OCI-LY3 (cell line): ENCODE data around the gene PKNOX1.
"Not testable (repeated sequence)": the region's sequence is repeated elsewhere in the genome, so short reads cannot be mapped to it uniquely, and the experiment has no call there.

ENCODE experiments used
- H2AFZ ChIP-seq: fragments of 200-600, 300-600 bp; shearing (Covaris generic); 2 replicates; pipeline ENCODE4 v1.6.0; 2014; ENCODE audit warnings: antibody characterized with exemption, low read depth, low read length
- H3K27ac ChIP-seq: fragments of 200-600, 300-600 bp; sonication (generic); 2 replicates; pipeline ENCODE4 v1.5.1; 2014; ENCODE audit warnings: mild to moderate bottlenecking, low read length, moderate library complexity, mixed read lengths
- H3K27me3 ChIP-seq: fragments of 200-600, 300-600 bp; sonication (generic); 2 replicates; pipeline ENCODE4 v1.6.1; 2014; ENCODE audit warnings: low read depth, low read length, mixed read lengths
- H3K36me3 ChIP-seq: fragments of 200-600, 300-600 bp; sonication (generic); replicated peaks from 2 replicates; pipeline ENCODE3; 2014; ENCODE audit warnings: low read depth, low read length, mixed read lengths
- H3K4me1 ChIP-seq: fragments of 300-600, 200-600 bp; sonication (generic); 2 replicates; pipeline ENCODE4 v1.6.1; 2014; ENCODE audit warnings: low read length, mixed read lengths
- H3K4me2 ChIP-seq: fragments of 200-600, 300-600 bp; sonication (generic); 2 replicates; pipeline ENCODE4 v1.6.1; 2014; ENCODE audit warnings: low read length, mixed read lengths
- H3K4me3 ChIP-seq: fragments of 300-600, 200-600 bp; sonication (generic); 2 replicates; pipeline ENCODE4 v1.5.1; 2014; ENCODE audit warnings: antibody characterized with exemption, mild to moderate bottlenecking, low read length, moderate library complexity
- H3K79me2 ChIP-seq: fragments of 300-600, 200-600 bp; shearing (Covaris generic); 2 replicates; pipeline ENCODE4 v1.6.1; 2014; ENCODE audit warnings: mild to moderate bottlenecking, low read length, mixed read lengths
- H3K9ac ChIP-seq: fragments of 300-600, 200-600 bp; shearing (Covaris generic); 2 replicates; pipeline ENCODE4 v1.6.0; 2014; ENCODE audit warnings: mild to moderate bottlenecking, low read length, moderate library complexity
- H3K9me3 ChIP-seq: fragments of 200-600, 300-600 bp; shearing (Covaris generic); 2 replicates; pipeline ENCODE4 v1.6.1; 2014; ENCODE audit warnings: low read length, mixed read lengths; ENCODE audit not compliant: insufficient read depth
- H4K20me1 ChIP-seq: fragments of 200-600, 300-600 bp; sonication (generic); 2 replicates; pipeline ENCODE4 v1.6.1; 2016; ENCODE audit warnings: low read length, mixed read lengths; ENCODE audit not compliant: insufficient read depth
- EZH2phosphoT487 ChIP-seq: fragments of 200-600 bp; shearing (Covaris generic); IDR thresholded peaks from 2 replicates; pipeline ENCODE4 v1.6.1; 2018; ENCODE audit warnings: antibody characterized with exemption, mixed run types, low read depth
- TF ChIP-seq, protein P1 (sequence below): fragments of 200-600, 300-600 bp; sonication (generic); IDR thresholded peaks from 2 replicates; pipeline ENCODE4 v1.5.1; 2014; ENCODE audit warnings: antibody characterized with exemption, low read length, low read depth

The PKNOX1 gene

DNA sequence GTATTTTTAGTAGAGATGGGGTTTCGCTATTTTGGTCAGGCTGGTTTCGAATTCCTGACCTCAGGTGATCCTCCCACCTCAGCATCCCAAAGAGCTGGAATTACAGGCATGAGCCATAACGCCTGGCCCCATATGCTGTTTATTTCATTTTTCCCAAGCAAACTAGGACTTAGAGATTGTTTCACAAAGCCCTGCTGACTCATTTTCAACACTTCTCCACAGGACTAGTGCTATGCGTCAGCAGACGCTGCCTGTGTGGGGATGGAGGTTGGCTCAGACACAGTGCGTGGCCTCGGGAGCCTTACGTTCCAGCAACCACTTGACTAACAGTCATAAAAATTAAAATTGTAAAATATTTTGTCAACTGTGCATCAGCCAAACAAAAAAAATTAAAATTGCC is 22.7 kb downstream of the PKNOX1 start:
- Histone ChIP-seq H3K4me1 (no peaks in the 10 kb centered on the region), H2AFZ (no peak overlapping the region), H3K79me2 (no peaks in the 10 kb centered on the region), H3K27me3 (no peaks in the 10 kb centered on the region), H3K9ac (no peak overlapping the region), H3K36me3 (no peaks in the 10 kb centered on the region), H4K20me1 (no peaks in the 10 kb centered on the region), H3K4me2 (no peak overlapping the region), H3K9me3 (no peaks in the 10 kb centered on the region), H3K27ac (no peak overlapping the region), H3K4me3 (no peak overlapping the region)
- TF ChIP-seq EZH2phosphoT487: no peak
- TF ChIP-seq, protein P1, sequence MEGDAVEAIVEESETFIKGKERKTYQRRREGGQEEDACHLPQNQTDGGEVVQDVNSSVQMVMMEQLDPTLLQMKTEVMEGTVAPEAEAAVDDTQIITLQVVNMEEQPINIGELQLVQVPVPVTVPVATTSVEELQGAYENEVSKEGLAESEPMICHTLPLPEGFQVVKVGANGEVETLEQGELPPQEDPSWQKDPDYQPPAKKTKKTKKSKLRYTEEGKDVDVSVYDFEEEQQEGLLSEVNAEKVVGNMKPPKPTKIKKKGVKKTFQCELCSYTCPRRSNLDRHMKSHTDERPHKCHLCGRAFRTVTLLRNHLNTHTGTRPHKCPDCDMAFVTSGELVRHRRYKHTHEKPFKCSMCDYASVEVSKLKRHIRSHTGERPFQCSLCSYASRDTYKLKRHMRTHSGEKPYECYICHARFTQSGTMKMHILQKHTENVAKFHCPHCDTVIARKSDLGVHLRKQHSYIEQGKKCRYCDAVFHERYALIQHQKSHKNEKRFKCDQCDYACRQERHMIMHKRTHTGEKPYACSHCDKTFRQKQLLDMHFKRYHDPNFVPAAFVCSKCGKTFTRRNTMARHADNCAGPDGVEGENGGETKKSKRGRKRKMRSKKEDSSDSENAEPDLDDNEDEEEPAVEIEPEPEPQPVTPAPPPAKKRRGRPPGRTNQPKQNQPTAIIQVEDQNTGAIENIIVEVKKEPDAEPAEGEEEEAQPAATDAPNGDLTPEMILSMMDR: no peak

DNA sequence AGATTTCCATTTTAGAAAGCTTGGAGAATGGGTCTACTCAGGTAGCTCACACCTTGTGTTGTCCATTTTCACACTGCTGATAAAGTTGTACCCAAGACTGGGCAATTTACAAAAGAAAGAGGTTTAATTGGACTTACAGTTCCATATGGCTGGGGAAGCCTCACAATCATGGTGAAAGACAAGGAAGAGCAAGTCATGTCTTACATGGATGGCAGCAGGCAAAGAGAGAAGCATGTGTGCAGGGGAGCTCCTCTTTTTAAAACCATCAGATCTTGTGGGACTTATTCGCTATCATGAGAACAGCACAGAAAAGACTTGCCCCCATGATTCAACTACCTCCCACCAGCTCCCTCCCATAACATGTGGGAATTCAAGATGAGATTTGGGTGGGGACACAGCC is 23.6 kb downstream of the PKNOX1 start:
- not testable (repeated sequence) for H3K27ac ChIP-seq

DNA sequence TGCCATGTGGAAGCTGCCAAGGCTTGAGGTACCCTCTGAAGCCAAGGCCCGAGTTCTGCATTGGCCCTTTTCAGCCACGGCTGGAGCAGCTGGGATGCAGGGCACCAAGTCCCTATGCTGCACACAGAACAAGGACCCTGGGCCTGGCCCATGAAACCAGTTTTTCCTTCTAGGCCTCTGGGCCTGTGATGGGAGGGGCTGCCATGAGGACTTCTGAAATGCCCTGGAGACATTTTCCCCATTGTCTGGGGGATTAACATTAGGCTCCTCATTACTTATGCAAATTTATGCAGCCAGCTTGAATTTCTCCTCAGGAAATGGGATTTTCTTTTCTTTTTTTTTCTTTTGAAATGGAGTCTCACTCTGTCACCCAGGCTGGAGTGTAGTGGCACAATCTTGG is 24.8 kb downstream of the PKNOX1 start:
- not testable (repeated sequence) for H3K79me2 ChIP-seq, H3K4me2 ChIP-seq, H4K20me1 ChIP-seq, H2AFZ ChIP-seq, H3K36me3 ChIP-seq, H3K9me3 ChIP-seq, H3K27me3 ChIP-seq, H3K4me3 ChIP-seq, H3K9ac ChIP-seq, H3K4me1 ChIP-seq, H3K27ac ChIP-seq

More for the DNA sequence above, 23.6 kb downstream of the PKNOX1 start:
- not testable (repeated sequence) for H2AFZ ChIP-seq, H3K27me3 ChIP-seq, H3K4me1 ChIP-seq, H4K20me1 ChIP-seq, H3K9ac ChIP-seq, H3K4me2 ChIP-seq, H3K79me2 ChIP-seq, H3K4me3 ChIP-seq, H3K36me3 ChIP-seq, H3K9me3 ChIP-seq

DNA sequence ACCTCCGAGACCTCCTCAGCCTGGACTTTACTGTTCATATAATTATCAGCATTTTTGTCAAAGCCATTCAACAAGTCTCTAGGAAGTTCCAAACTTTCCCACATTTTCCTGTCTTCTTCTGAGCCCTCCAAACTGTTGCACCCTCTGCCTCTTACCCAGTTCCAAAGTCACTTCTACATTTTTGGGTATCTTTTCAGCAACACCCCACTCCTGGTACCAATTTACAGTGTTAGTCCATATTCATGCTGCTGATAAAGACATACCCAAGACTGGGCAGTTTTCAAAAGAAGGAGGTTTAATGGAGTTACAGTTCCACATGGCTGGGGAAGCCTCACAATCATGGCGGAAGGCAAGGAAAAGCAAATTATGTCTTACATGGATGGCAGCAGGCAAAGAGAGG is 25.7 kb downstream of the PKNOX1 start:
- not testable (repeated sequence) for H3K4me3 ChIP-seq, H3K27ac ChIP-seq, H2AFZ ChIP-seq, H3K9me3 ChIP-seq, H3K9ac ChIP-seq, H3K27me3 ChIP-seq, H3K4me2 ChIP-seq, H4K20me1 ChIP-seq, H3K4me1 ChIP-seq, H3K79me2 ChIP-seq, H3K36me3 ChIP-seq

DNA sequence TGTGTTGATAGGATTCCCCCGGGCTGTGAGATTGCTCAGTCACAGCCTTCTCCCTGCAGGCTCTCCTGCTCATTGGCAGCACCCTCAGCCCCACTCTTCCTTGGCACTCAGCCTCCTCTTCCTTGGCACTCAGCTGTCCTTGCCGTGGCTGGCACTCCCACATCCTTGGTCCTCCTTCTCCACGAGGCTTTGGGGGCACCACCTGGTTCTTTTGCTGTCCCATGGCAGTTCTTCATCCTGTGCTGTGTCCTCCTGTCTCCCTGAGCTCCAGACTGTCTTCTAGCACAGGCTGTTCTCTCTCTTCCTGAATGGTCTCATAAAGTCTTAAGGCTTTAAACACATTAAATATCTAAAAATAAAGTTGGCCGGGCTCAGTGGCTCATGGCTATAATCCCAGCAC is 27.0 kb downstream of the PKNOX1 start:
- Histone ChIP-seq H3K27me3 (no peaks in the 10 kb centered on the region), H2AFZ (no peak overlapping the region), H4K20me1 (no peaks in the 10 kb centered on the region), H3K4me3 (no peak overlapping the region), H3K4me2 (no peak overlapping the region), H3K27ac (no peak overlapping the region), H3K79me2 (no peaks in the 10 kb centered on the region), H3K36me3 (no peaks in the 10 kb centered on the region), H3K4me1 (no peaks in the 10 kb centered on the region), H3K9ac (no peak overlapping the region), H3K9me3 (no peaks in the 10 kb centered on the region)
- no peak for TF ChIP-seq EZH2phosphoT487

DNA sequence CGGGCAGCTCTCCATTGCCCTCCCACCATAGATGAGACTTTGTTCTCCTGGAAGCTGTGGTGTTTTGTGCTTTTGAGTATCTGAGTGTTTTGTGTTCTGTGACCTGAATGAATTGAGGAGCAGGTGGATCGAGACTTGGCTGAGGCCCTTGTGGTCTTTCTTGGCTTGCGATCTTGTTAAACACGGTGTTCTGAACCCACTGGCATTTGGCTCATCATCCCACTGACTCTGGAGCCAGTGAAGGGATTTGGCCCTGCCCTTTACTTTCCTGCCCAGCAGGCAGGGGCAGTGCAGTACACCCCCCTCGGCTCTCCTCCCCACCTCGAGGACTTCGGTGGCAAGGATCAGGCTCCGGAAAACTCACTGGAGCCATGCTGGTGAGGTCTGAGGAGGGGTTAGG is 30.6 kb downstream of the PKNOX1 start:
- Histone ChIP-seq H3K79me2 (no peaks in the 10 kb centered on the region), H3K27ac (no peak overlapping the region), H3K4me1 (no peaks in the 10 kb centered on the region), H3K36me3 (no peaks in the 10 kb centered on the region), H4K20me1 (no peaks in the 10 kb centered on the region), H3K9me3 (no peaks in the 10 kb centered on the region), H3K27me3 (no peaks in the 10 kb centered on the region), H3K9ac (no peak overlapping the region), H2AFZ (no peak overlapping the region), H3K4me2 (no peak overlapping the region), H3K4me3 (no peak overlapping the region)
- TF ChIP-seq, protein P1: no peak
- no peak for TF ChIP-seq EZH2phosphoT487
